HepG2 (cell line): Measurements from ENCODE around the gene SP5. TPM values are rescaled to one million over a fixed set of nuclear protein-coding genes. Genes with fewer than 3 reads are reported as not detected.

ENCODE experiments used
- BHLHE40 ChIP-seq: IDR thresholded peaks from 2 replicates; pipeline ENCODE4 v1.6.1; 2011; ENCODE audit warnings: low read length, improper control_type of control experiment
- CENPT ChIP-seq: sonication (generic); formaldehyde crosslinking; IDR thresholded peaks from 2 replicates; pipeline ENCODE4 v1.8.0; 2022; ENCODE audit warnings: low read depth, mild to moderate bottlenecking, moderate library complexity, missing genetic modification reagents
- FOXK2 ChIP-seq: fragments of 450-650 bp; IDR thresholded peaks from 2 replicates; pipeline ENCODE4 v1.6.1; 2016
- FOXP4 ChIP-seq: sonication (generic); formaldehyde crosslinking; IDR thresholded peaks from 2 replicates; pipeline ENCODE4 v1.4.0; 2020; ENCODE audit warnings: missing genetic modification reagents
- HNRNPK ChIP-seq: fragments of 200-400 bp; formaldehyde crosslinking; IDR thresholded peaks from 2 replicates; pipeline ENCODE4 v1.6.1; 2018; ENCODE audit warnings: low read length, low read depth, moderate library complexity, mild to moderate bottlenecking; ENCODE audit not compliant: poor library complexity, severe bottlenecking
- JUND ChIP-seq: sonication (generic); formaldehyde crosslinking; IDR thresholded peaks from 2 replicates; pipeline ENCODE4 v1.8.0; 2022; ENCODE audit warnings: mild to moderate bottlenecking, missing genetic modification reagents
- MAZ ChIP-seq, 2 experiments: sonication (generic) in 1 of 2; formaldehyde crosslinking in 1 of 2; IDR thresholded peaks; 2 replicates each; pipeline versions ENCODE4 v1.5.0 to v1.6.1; 2012 to 2020; ENCODE audit warnings: low read depth in 2 of 2, mild to moderate bottlenecking in 2 of 2, borderline replicate concordance in 1 of 2, improper control_type of control experiment in 1 of 2, low read length in 1 of 2, missing genetic modification reagents in 1 of 2, moderate library complexity in 1 of 2
- NFRKB ChIP-seq: fragments of 450-650 bp; IDR thresholded peaks from 2 replicates; pipeline ENCODE4 v1.6.1; 2017
- NR2F1 ChIP-seq, 2 experiments: fragments of 450-650 bp in 1 of 2; formaldehyde crosslinking in 1 of 2; IDR thresholded peaks; 2 replicates each; pipeline versions ENCODE4 v1.5.0 to v1.6.1; 2016 to 2020; ENCODE audit warnings: mild to moderate bottlenecking in 1 of 2, missing compliant biosample characterization in 1 of 2, missing genetic modification reagents in 1 of 2, moderate library complexity in 1 of 2
- NR2F2 ChIP-seq: IDR thresholded peaks from 2 replicates; pipeline ENCODE4 v1.6.1; 2012; ENCODE audit warnings: low read depth, inconsistent platforms, borderline replicate concordance
- PRPF4 ChIP-seq: fragments of 200-400 bp; formaldehyde crosslinking; IDR thresholded peaks from 2 replicates; pipeline ENCODE4 v1.6.1; 2016; ENCODE audit warnings: low read length, low read depth; ENCODE audit not compliant: poor library complexity, severe bottlenecking
- RAD51 ChIP-seq: fragments of 450-650 bp; IDR thresholded peaks from 2 replicates; pipeline ENCODE4 v1.6.1; 2016; ENCODE audit warnings: borderline replicate concordance
- THAP11 ChIP-seq: IDR thresholded peaks from 2 replicates; pipeline ENCODE4 v1.6.1; 2016; ENCODE audit warnings: missing biosample characterization, missing genetic modification reagents
- ZEB1 ChIP-seq: IDR thresholded peaks from 2 replicates; pipeline ENCODE4 v1.6.1; 2012; ENCODE audit warnings: mild to moderate bottlenecking, low read depth, inconsistent platforms; ENCODE audit not compliant: insufficient replicate concordance
- ZFX ChIP-seq: sonication (generic); formaldehyde crosslinking; IDR thresholded peaks from 2 replicates; pipeline ENCODE4 v1.4.0; 2020; ENCODE audit warnings: mild to moderate bottlenecking, low read depth, missing genetic modification reagents, moderate library complexity
- ZNF343 ChIP-seq: sonication (generic); formaldehyde crosslinking; IDR thresholded peaks from 2 replicates; pipeline ENCODE4 v1.4.0; 2020; ENCODE audit warnings: mild to moderate bottlenecking, missing genetic modification reagents
- ZNF414 ChIP-seq: sonication (generic); formaldehyde crosslinking; IDR thresholded peaks from 2 replicates; pipeline ENCODE4 v1.5.0; 2020; ENCODE audit warnings: missing genetic modification reagents
- ZNF883 ChIP-seq: sonication (generic); formaldehyde crosslinking; IDR thresholded peaks from 2 replicates; pipeline ENCODE4 v1.5.1; 2020; ENCODE audit warnings: mild to moderate bottlenecking, missing genetic modification reagents; ENCODE audit errors: not compliant biosample characterization
- polyA plus RNA-seq, 8 experiments: library from polyadenylated mRNA; depleted of rRNA in 3 of 8; stranded (reverse) in 7 of 8; unstranded in 1 of 8; fragments of >200 nt; fragmentation: Illumina TruSeq in 4 of 8; extraction: Trizol in 4 of 8; gene quantifications; 2 replicates each; pipeline versions ENCODE4 v1.2.1 to v1.2.3, GENCODE V29; 2011 to 2016; ENCODE audit warnings: low read depth in 4 of 8, missing spikeins in 1 of 8, mixed read lengths in 1 of 8; ENCODE audit not compliant: insufficient read depth in 1 of 8
- total RNA-seq, 5 experiments: library from RNA; depleted of rRNA; stranded (reverse); fragments of >200 nt; fragmentation: Illumina TruSeq; extraction: Trizol; gene quantifications; 2 replicates each; pipeline ENCODE4 v1.2.3, GENCODE V29; 2016; ENCODE audit warnings: low read depth in 1 of 5
- TF ChIP-seq, protein P1 (sequence below): sonication (generic); formaldehyde crosslinking; IDR thresholded peaks from 2 replicates; pipeline ENCODE4 v1.5.0; 2020; ENCODE audit warnings: mild to moderate bottlenecking, low read depth, missing genetic modification reagents, borderline replicate concordance
- TF ChIP-seq, protein P2 (sequence below): sonication (generic); formaldehyde crosslinking; conservative IDR thresholded peaks from 2 replicates; pipeline ENCODE4 v1.8.0; 2022; ENCODE audit warnings: missing genetic modification reagents
- TF ChIP-seq, protein P3 (sequence below): IDR thresholded peaks from 2 replicates; pipeline ENCODE4 v1.6.1; 2016; ENCODE audit warnings: low read depth, borderline replicate concordance

The SP5 gene
- total and polyA plus RNA-seq, 2 of the 13 experiments (the other 11 are each of a cell fraction or from before 2014, with no cell fraction given), result 50.8 to 119 TPM

- TF ChIP-seq PRPF4 (peak; percentile 51), JUND (no peak; the same call in 1 of the 2 replicates), NFRKB (no peak), ZEB1 (no peak), ZFX (peak; percentile 96), ZNF343 (peak; percentile 57; the same call in 1 of the 2 replicates), BHLHE40 (peak; percentile 57; the same call in 1 of the 2 replicates), FOXK2 (no peak), RAD51 (no peak), THAP11 (CRISPR knock-in tag) (no peak; the same call in none of the 2 replicates), CENPT (peak; percentile 71), NR2F1 (CRISPR knock-in tag; IDR thresholded peaks at IDR 0.05) (peak; percentile 37 to 77; a peak in 2 of 4 replicates), ZNF883 (CRISPR knock-in tag) (peak; percentile 74), FOXP4 (CRISPR knock-in tag) (peak; percentile 74), MAZ (IDR thresholded peaks at IDR 0.05; ENCODE audit: borderline replicate concordance, low read depth, low read length) (peak; percentile 78; the same call in 1 of the 2 replicates), MAZ (CRISPR knock-in tag; IDR thresholded peaks at IDR 0.05; ENCODE audit: low read depth) (peak; percentile 88), NR2F2 (peak; percentile 87), HNRNPK (peak; percentile 83), ZNF414 (peak; percentile 94; the same call in 1 of the 2 replicates)
- TF ChIP-seq, protein P1, sequence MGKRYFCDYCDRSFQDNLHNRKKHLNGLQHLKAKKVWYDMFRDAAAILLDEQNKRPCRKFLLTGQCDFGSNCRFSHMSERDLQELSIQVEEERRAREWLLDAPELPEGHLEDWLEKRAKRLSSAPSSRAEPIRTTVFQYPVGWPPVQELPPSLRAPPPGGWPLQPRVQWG (CRISPR knock-in tag), result no peak
- TF ChIP-seq, protein P2, sequence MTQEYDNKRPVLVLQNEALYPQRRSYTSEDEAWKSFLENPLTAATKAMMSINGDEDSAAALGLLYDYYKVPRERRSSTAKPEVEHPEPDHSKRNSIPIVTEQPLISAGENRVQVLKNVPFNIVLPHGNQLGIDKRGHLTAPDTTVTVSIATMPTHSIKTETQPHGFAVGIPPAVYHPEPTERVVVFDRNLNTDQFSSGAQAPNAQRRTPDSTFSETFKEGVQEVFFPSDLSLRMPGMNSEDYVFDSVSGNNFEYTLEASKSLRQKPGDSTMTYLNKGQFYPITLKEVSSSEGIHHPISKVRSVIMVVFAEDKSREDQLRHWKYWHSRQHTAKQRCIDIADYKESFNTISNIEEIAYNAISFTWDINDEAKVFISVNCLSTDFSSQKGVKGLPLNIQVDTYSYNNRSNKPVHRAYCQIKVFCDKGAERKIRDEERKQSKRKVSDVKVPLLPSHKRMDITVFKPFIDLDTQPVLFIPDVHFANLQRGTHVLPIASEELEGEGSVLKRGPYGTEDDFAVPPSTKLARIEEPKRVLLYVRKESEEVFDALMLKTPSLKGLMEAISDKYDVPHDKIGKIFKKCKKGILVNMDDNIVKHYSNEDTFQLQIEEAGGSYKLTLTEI (CRISPR knock-in tag), result no peak
- TF ChIP-seq, protein P3, sequence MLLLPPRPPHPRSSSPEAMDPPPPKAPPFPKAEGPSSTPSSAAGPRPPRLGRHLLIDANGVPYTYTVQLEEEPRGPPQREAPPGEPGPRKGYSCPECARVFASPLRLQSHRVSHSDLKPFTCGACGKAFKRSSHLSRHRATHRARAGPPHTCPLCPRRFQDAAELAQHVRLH (CRISPR knock-in tag), result peak; percentile 43; the same call in 1 of the 2 replicates
Measured at GRCh38 chr2:170715062-170715931, at the start of gene SP5 (continued).
